B cell (primary cell): ENCODE results near the gene FAM3D. TPM values are rescaled to one million over a fixed set of nuclear protein-coding genes. Genes with fewer than 3 reads are reported as not detected.
A peak's percentile ranks its signal among the peaks of the same experiment; 100 is the strongest.

Experiments
- ATAC-seq: fragments of 200-7000 bp; cut with Tn5 transposase; one replicate; pipeline ENCODE4 v1.10.0; 2021; ENCODE audit warnings: low read depth, mild to moderate bottlenecking, moderate number of reproducible peaks, moderate library complexity
- CTCF ChIA-PET: fragments of 350-600 bp; sonication (Branson Sonifier 250); formaldehyde crosslinking; loops from one replicate; lab custom pipeline; 2021; ENCODE audit warnings: antibody characterized with exemption, inconsistent platforms; lab: Charles Lee
- POLR2A ChIA-PET: fragments of 350-600 bp; sonication (Branson Sonifier 250); formaldehyde crosslinking; loops from one replicate; lab custom pipeline; 2021; ENCODE audit warnings: antibody characterized with exemption; lab: Charles Lee
- DNase-seq: peaks from one replicate; pipeline ENCODE4 v3.0.0; 2013
- H2AFZ ChIP-seq: 2 replicates; pipeline ENCODE4 v1.6.1; 2012; ENCODE audit warnings: mild to moderate bottlenecking, low read depth, low read length; ENCODE audit not compliant: insufficient read depth, poor library complexity, severe bottlenecking
- H3K27ac ChIP-seq, 2 donors: 1 replicate in 1 of 2; 2 replicates in 1 of 2; pipeline ENCODE4 v1.5.1; 2012 to 2013; ENCODE audit warnings: low read length in 2 of 2, mild to moderate bottlenecking in 2 of 2, moderate library complexity in 1 of 2
- H3K27me3 ChIP-seq, 4 experiments: fragments of 200-600 bp in 1 of 4; sonication (generic) in 1 of 4; replicated peaks in 1 of 4; 1 replicate in 2 of 4; 2 replicates in 2 of 4; pipeline versions ENCODE4 v1.6.1 to v1.7.0; 2013 to 2016; ENCODE audit warnings: low read length in 3 of 4, mild to moderate bottlenecking in 2 of 4, mixed read lengths in 1 of 4, moderate library complexity in 1 of 4; ENCODE audit not compliant: insufficient read depth in 4 of 4, control insufficient read depth in 3 of 4; ENCODE audit errors: control extremely low read depth in 1 of 4
- H3K36me3 ChIP-seq, 2 experiments: replicated peaks in 1 of 2; 1 replicate in 1 of 2; 2 replicates in 1 of 2; pipeline versions ENCODE4 v1.6.1 to v1.7.1; 2013; ENCODE audit warnings: low read length in 1 of 2; ENCODE audit not compliant: insufficient read depth in 2 of 2, control insufficient read depth in 1 of 2; ENCODE audit errors: control extremely low read depth in 1 of 2, extremely low read depth in 1 of 2
- H3K4me1 ChIP-seq, 2 donors: fragments of 200-600 bp in 1 of 2; sonication (generic) in 1 of 2; 1 replicate in 1 of 2; 2 replicates in 1 of 2; pipeline versions ENCODE4 v1.5.1 to v1.6.1; 2013 to 2017; ENCODE audit warnings: low read length in 2 of 2; ENCODE audit not compliant: control insufficient read depth in 2 of 2, insufficient read depth in 2 of 2
- H3K4me2 ChIP-seq: replicated peaks from 2 replicates; pipeline ENCODE3; 2012; ENCODE audit warnings: mild to moderate bottlenecking, low read depth, low read length; ENCODE audit not compliant: poor library complexity, severe bottlenecking
- H3K4me3 ChIP-seq, 5 experiments: fragments of 200-600 bp in 1 of 5; sonication (generic) in 1 of 5; 1 replicate in 3 of 5; 2 replicates in 2 of 5; pipeline versions ENCODE4 v1.5.1 to v1.7.0; 2011 to 2016; ENCODE audit warnings: low read length in 4 of 5, mild to moderate bottlenecking in 4 of 5, low read depth in 2 of 5, control low read depth in 1 of 5, moderate library complexity in 1 of 5; ENCODE audit not compliant: insufficient read depth in 1 of 5; ENCODE audit errors: control extremely low read depth in 1 of 5, extremely low read depth in 1 of 5
- H3K79me2 ChIP-seq: fragments of 200-600 bp; sonication (generic); one replicate; pipeline ENCODE4 v1.6.0; 2016; ENCODE audit warnings: low read length; ENCODE audit not compliant: control insufficient read depth, insufficient read depth
- H3K9ac ChIP-seq: fragments of 200-600 bp; sonication (generic); 2 replicates; pipeline ENCODE4 v1.6.1; 2017; ENCODE audit warnings: mild to moderate bottlenecking, low read length, moderate library complexity
- H3K9me3 ChIP-seq, 3 donors: one replicate each; pipeline versions ENCODE4 v1.6.1 to v1.7.1; 2013; ENCODE audit warnings: low read length in 2 of 3; ENCODE audit not compliant: control insufficient read depth in 2 of 3, insufficient read depth in 1 of 3; ENCODE audit errors: control extremely low read depth in 1 of 3
- H4K20me1 ChIP-seq: 2 replicates; pipeline ENCODE4 v1.6.0; 2012; ENCODE audit warnings: mild to moderate bottlenecking, low read length; ENCODE audit not compliant: insufficient read depth, control insufficient read depth, poor library complexity, severe bottlenecking
- H3K27ac Mint-ChIP-seq: one replicate; pipeline ENCODE4 v1.8.0; 2021; ENCODE audit warnings: mixed read lengths
- H3K27me3 Mint-ChIP-seq: one replicate; pipeline ENCODE4 v1.8.0; 2021; ENCODE audit warnings: mixed read lengths
- H3K4me1 Mint-ChIP-seq: one replicate; pipeline ENCODE4 v1.8.0; 2021; ENCODE audit warnings: mixed read lengths
- H3K4me3 Mint-ChIP-seq: one replicate; pipeline ENCODE4 v1.8.0; 2021; ENCODE audit warnings: mixed read lengths
- H3K9me3 Mint-ChIP-seq: one replicate; pipeline ENCODE4 v1.8.0; 2022; ENCODE audit warnings: mixed read lengths; ENCODE audit not compliant: insufficient read depth
- CTCF ChIP-seq: fragments of 200-600 bp; IDR thresholded peaks from one replicate; pipeline ENCODE4 v1.8.0; 2022; ENCODE audit warnings: antibody characterized with exemption, mild to moderate bottlenecking
- EZH2 ChIP-seq: IDR thresholded peaks from 2 replicates; pipeline ENCODE4 v1.6.1; 2012; ENCODE audit warnings: borderline replicate concordance, low read depth, mild to moderate bottlenecking, moderate library complexity, low read length; ENCODE audit not compliant: insufficient read depth, poor library complexity, severe bottlenecking
- WGBS: methylation state at CpG from one replicate; pipeline ENCODE4 v1.1.5; 2013; ENCODE audit warnings: missing lambda C conversion rate; ENCODE audit not compliant: insufficient coverage; 5-methylcytosine and 5-hydroxymethylcytosine counted together
- intact Hi-C: fragments of 100-400 bp; cut with micrococcal nuclease; formaldehyde crosslinking; loops from one replicate; pipeline ENCODE4 v1.10.0; 2022
- polyA plus RNA-seq: library from polyadenylated mRNA; depleted of rRNA; stranded (reverse); fragments of >200 nt; gene quantifications from 2 replicates; pipeline ENCODE4 v1.2.3, GENCODE V29; 2012
- total RNA-seq, 2 donors: library from RNA; stranded (reverse); fragments of 120-200 nt in 1 of 2; gene quantifications; 1 replicate in 1 of 2; 2 replicates in 1 of 2; pipeline versions ENCODE4 v1.2.3 to v1.2.4, GENCODE V29; 2013 to 2022

The FAM3D gene
- total and polyA plus RNA-seq, 2 donors (not counting 1 experiment from before 2014, with no cell fraction given): not detected

- H3K4me1 Mint-ChIP-seq: peaks cover 23% of the 10 kb centered on the region
- Histone ChIP-seq H3K9ac (peak overlapping the region; percentile 55), H2AFZ (peak overlapping the region; percentile 78)
Observed at GRCh38 chr3:58584690-58585004, 81.9 kb downstream of the FAM3D start.

More at GRCh38 chr3:58584690-58585004, 81.9 kb downstream of the FAM3D start:
- POLR2A ChIA-PET: no interaction called here
- ATAC-seq (no peak), DNase-seq (no peak)
- Histone ChIP-seq H3K27me3 (peaks cover 0 to 46% (median 24%) of the 10 kb centered on the region in 4 experiments), H3K4me3 (peak overlapping the region; percentile 23 to 72 (median 64)), H4K20me1 (no peaks in the 10 kb centered on the region), H3K4me1 (peaks cover 19 to 30% of the 10 kb centered on the region in 2 donors), H3K79me2 (no peaks in the 10 kb centered on the region), H3K4me2 (peak overlapping the region; percentile 90), H3K27ac (no peak overlapping the region), H3K9me3 (peaks cover 0 to 24% (median 3%) of the 10 kb centered on the region in 3 donors), H3K36me3 (no peaks in the 10 kb centered on the region)
- CTCF ChIA-PET: interaction anchor here (1.2 to 1.8 kb wide), 5 partner anchors 17 to 279 kb away, joined by 3 to 6 read pairs (median 4); partner anchors contain the start of genes HTD2 and RPP14
- Mint-ChIP-seq H3K27ac (no peak overlapping the region), H3K27me3 (peaks cover 43% of the 10 kb centered on the region), H3K9me3 (no peaks in the 10 kb centered on the region), H3K4me3 (peak overlapping the region; percentile 93)
- intact Hi-C loops: no loop called here
- TF ChIP-seq EZH2: no peak
- no peak for TF ChIP-seq CTCF
- 40% methylated on average over 9 of the region's 10 CpGs for WGBS

Other genes starting within 250 kb of the FAM3D start
- 59.0 and 67.2 TPM in 2 replicates for gene PDHB, start 232.9 kb downstream of the FAM3D start, total RNA-seq
- 20.5 and 21.7 TPM in 2 replicates for gene PDHB, start 232.9 kb downstream of the FAM3D start, polyA plus RNA-seq
- gene KCTD6, start 174.7 kb downstream of the FAM3D start, total RNA-seq: 14.6 and 16.8 TPM in 2 replicates
- 7.4 and 12.5 TPM in 2 replicates for gene KCTD6, start 174.7 kb downstream of the FAM3D start, polyA plus RNA-seq
- not detected in 2 replicates for gene ACOX2, start 129.6 kb downstream of the FAM3D start, total RNA-seq
- gene ACOX2, start 129.6 kb downstream of the FAM3D start, polyA plus RNA-seq: not detected in 2 replicates
- gene FAM107A, start 89.4 kb downstream of the FAM3D start, total RNA-seq: not detected in 2 replicates
- not detected in 2 replicates for gene FAM107A, start 89.4 kb downstream of the FAM3D start, polyA plus RNA-seq